Measurements from ENCODE around the gene NID2.

NID2 gene

GRCh38 chr14:52052288-52052943 lies 16.4 kb downstream of the NID2 start:
- peak; percentile 78 for DNase-seq (ENCODE audit: low read depth)

DNA sequence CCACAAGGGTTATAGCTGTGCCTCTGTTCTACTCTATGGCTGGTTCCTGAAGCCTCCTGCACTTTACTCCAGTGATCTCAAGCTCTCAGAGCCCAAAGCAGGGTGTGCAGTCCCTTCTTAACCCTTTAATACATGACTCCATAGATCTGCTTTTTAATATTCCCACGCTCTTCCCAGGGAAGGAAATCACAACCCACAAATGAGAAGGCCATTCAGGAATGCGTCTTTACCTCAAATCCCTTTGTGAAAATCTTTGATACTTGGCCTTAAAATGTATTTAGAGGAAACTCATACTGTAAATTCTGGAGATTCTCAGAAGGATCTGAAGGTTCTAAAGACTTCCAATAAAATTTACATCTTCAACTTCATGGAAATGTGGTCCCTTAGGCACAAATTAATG lies 17.0 kb downstream of the NID2 start:
- no peak for DNase-seq (ENCODE audit: low read depth)

- no peak for DNase-seq (ENCODE audit: low read depth)
These were observed 17.6 kb downstream of the NID2 start for GRCh38 chr14:52051251-52051650.

GRCh38 chr14:52049721-52050588 lies 18.9 kb downstream of the NID2 start:
- DNase-seq (ENCODE audit: low read depth): no peak

GRCh38 chr14:52049271-52049670 lies 19.6 kb downstream of the NID2 start:
- no peak for DNase-seq (ENCODE audit: low read depth)

DNA sequence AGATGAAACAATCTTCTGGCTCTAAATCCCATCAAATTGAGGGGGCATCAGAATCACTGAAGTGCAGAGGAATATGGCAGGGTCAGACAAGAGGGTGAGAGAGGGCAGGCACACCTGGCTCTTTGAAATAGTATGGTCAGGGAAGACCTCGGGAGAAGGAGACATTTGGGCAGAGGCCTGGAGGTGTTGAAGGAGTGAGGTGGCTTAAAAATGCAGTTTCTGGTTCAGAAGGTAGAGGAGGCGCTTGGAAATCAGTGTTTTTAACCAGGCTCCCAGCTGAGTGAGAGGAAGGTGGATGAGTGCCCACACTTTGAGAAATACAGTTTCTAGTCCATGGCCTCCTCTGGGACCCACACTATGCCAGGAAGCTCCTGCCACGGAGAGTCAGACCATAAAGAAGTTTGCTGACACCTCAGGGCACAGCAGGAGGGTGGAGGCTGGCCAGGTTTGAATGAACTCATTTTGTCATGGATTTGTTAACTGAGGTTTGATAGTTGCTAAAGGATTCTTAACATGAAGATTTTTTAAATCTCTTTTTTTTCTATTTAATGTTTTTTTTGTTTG lies 20.1 kb downstream of the NID2 start:
- no peak for DNase-seq (ENCODE audit: low read depth)

GRCh38 chr14:52048116-52048515 lies 20.7 kb downstream of the NID2 start:
- DNase-seq (ENCODE audit: low read depth): no peak

- no peak for DNase-seq (ENCODE audit: low read depth)
These were observed 22.4 kb downstream of the NID2 start for GRCh38 chr14:52046376-52046917.

- peak; percentile 67 for DNase-seq (ENCODE audit: low read depth)
These were observed 23.9 kb downstream of the NID2 start for GRCh38 chr14:52044791-52045522.

- DNase-seq (ENCODE audit: low read depth): no peak
These were observed 25.2 kb downstream of the NID2 start for GRCh38 chr14:52043690-52044089.

- DNase-seq (ENCODE audit: low read depth): no peak
These were observed 26.2 kb downstream of the NID2 start for GRCh38 chr14:52042371-52043289.

DNA sequence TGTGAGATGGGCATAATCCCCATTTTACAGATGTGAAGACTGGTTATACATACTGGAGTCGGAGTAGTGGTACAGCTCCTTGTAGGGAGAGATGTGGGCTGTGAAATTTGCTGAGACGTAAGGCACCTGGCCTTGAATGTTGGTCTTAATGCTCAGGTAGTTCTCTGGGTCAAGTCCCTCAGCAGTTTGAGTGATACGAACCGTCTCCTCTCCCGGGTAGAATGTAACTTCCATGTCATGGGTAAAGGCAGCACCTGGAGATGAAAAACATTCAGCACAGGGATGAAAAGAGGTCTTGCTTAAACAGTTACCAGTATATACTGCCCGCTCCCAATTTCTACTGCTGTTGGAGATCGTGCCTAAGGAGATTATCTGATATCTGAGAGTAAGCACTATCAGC lies 28.3 kb downstream of the NID2 start:
- no peak for DNase-seq (ENCODE audit: low read depth)

DNA sequence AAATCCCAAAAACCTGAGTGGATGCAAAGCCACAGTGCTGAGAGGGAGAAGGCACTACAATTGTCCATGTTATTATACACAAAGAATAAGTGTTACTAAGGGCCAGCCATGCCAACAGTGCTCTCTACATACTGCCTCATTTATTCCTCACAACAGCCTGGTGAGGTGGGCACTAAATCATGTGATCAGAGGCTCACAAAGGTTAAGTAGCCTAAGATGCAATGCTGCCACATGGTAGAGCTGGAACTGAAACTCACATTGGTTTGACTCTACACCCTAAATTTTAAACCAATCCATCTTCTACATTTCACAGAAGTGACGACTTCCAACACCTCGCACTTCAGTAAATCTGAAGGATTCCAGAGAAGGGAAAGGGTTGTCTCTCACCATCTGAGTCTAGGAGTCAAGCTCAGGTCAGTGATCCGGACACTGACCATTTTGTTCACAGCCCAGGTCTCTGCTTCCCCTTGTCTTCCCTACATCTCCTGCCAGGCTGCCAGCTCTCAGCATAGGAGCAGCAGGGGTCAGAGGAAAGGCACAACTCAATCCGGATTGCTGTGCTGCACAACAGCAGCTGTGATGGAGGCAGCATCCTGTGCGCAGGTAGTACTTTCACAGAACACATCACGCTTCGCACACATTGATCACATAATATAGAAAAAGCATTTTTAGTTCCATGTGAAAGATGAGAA lies 29.6 kb downstream of the NID2 start:
- DNase-seq (ENCODE audit: low read depth): no peak

DNA sequence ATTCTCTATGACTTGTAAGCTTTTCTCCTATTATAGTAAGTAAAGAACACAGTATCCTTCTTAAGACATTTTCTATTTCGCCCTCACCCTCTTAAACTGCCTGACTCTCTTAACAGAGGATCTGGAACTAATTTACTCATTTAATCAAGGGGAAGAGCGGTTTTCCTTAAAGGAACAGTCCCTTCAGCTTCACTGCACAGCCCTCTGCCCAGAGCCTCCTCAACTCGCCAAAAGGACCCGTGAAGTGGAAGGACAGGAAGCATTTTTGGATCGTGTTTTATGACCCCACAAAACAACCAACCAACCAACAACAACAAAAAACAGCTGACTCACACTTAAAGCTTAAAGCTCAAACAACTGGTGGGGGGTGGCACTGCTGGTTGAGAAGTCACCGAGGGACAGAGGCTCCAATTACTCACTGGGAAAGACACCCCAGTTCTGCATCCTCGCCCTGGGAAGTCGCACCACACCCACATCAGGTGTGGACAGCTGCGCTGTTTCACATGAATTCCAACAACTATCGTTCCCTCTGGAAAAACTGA lies 35.7 kb downstream of the NID2 start:
- peak; percentile 43 for DNase-seq (ENCODE audit: low read depth)

DNA sequence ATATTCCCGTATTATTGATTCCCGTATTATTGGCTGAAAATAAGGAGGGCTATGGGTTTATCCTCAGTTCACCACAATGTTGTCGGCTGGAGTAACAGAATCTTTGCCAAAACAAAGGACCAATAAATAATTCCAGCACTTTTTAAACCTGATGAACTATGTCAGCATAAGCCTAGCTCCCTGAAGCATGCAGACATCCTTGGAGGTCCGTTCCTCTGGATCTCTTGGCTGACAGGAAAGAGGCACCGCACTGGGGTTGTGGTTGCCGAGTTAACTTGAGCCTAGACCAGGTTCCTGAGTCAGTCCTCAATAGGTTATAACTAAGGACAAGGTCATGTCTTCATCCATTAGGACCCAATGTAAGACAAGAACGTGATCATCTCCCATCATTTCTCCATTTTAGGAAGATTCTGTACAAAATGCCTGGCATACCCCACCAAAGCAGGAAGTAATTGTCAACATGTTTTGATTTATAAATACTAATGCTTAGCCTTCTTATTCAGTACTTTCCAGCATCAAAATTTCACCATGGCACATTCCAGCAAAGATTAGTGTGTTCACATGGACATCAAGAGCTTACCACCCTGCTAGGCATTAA lies 36.6 kb downstream of the NID2 start:
- DNase-seq (ENCODE audit: low read depth): no peak

- peak; percentile 64 for DNase-seq (ENCODE audit: low read depth)
These were observed 37.1 kb downstream of the NID2 start for GRCh38 chr14:52031781-52032180.

GRCh38 chr14:52029881-52030280 lies 39.0 kb downstream of the NID2 start:
- no peak for DNase-seq (ENCODE audit: low read depth)

GRCh38 chr14:52026901-52027300 lies 42.0 kb downstream of the NID2 start:
- DNase-seq (ENCODE audit: low read depth): no peak

- no peak for DNase-seq (ENCODE audit: low read depth)
These were observed 42.7 kb downstream of the NID2 start for GRCh38 chr14:52026017-52026660.
